CD14-positive monocyte (primary cell): ENCODE measurements around the gene CCL14. TPM values are rescaled to one million over a fixed set of nuclear protein-coding genes. Genes with fewer than 3 reads are reported as not detected.

Source experiments
- DNase-seq, 3 donors: peaks; one replicate each; pipeline ENCODE4 v3.0.0-alpha.2; 2011 to 2022
- H2AFZ ChIP-seq: 2 replicates; pipeline ENCODE4 v1.6.0; 2012; ENCODE audit warnings: mild to moderate bottlenecking, low read depth, low read length, inconsistent platforms; ENCODE audit not compliant: insufficient read depth, poor library complexity, severe bottlenecking
- H3K27ac ChIP-seq, 2 donors: 1 replicate in 1 of 2; 2 replicates in 1 of 2; pipeline ENCODE4 v1.5.1; 2012 to 2013; ENCODE audit warnings: low read length in 2 of 2, control low read depth in 1 of 2, inconsistent platforms in 1 of 2, low read depth in 1 of 2, mild to moderate bottlenecking in 1 of 2
- H3K27me3 ChIP-seq, 2 donors: one replicate each; pipeline versions ENCODE4 v1.6.0 to v1.6.1; 2011 to 2013; ENCODE audit warnings: low read length in 2 of 2; ENCODE audit not compliant: control insufficient read depth in 2 of 2, insufficient read depth in 2 of 2
- H3K36me3 ChIP-seq, 2 donors: replicated peaks in 1 of 2; 1 replicate in 1 of 2; 2 replicates in 1 of 2; pipeline versions ENCODE4 v1.5.1 to v1.6.1; 2012 to 2013; ENCODE audit warnings: low read length in 2 of 2, control low read depth in 1 of 2, inconsistent platforms in 1 of 2, mild to moderate bottlenecking in 1 of 2; ENCODE audit not compliant: insufficient read depth in 2 of 2, control insufficient read depth in 1 of 2
- H3K4me1 ChIP-seq, 2 donors: 1 replicate in 1 of 2; 2 replicates in 1 of 2; pipeline versions ENCODE4 v1.5.1 to v1.6.1; 2012 to 2013; ENCODE audit warnings: low read length in 2 of 2, control low read depth in 1 of 2, inconsistent platforms in 1 of 2, mild to moderate bottlenecking in 1 of 2, moderate library complexity in 1 of 2; ENCODE audit not compliant: insufficient read depth in 2 of 2, control insufficient read depth in 1 of 2
- H3K4me2 ChIP-seq: replicated peaks from 2 replicates; pipeline ENCODE3; 2012; ENCODE audit warnings: low read length, moderate library complexity, mild to moderate bottlenecking; ENCODE audit not compliant: poor library complexity, severe bottlenecking; ENCODE audit errors: extremely low read depth
- H3K4me3 ChIP-seq, 3 experiments: fragments of 200-600 bp in 1 of 3; sonication (generic) in 1 of 3; replicated peaks in 1 of 3; 1 replicate in 2 of 3; 2 replicates in 1 of 3; pipeline ENCODE4 v1.5.1; 2011 to 2013; ENCODE audit warnings: low read length in 3 of 3, mild to moderate bottlenecking in 3 of 3, control low read depth in 2 of 3, low read depth in 2 of 3, inconsistent platforms in 1 of 3, moderate library complexity in 1 of 3
- H3K79me2 ChIP-seq: 2 replicates; pipeline ENCODE4 v1.6.0; 2012; ENCODE audit warnings: mild to moderate bottlenecking, control low read depth, inconsistent platforms, low read length, moderate library complexity; ENCODE audit not compliant: insufficient read depth
- H3K9ac ChIP-seq: 2 replicates; pipeline ENCODE4 v1.6.0; 2017; ENCODE audit warnings: low read length, mild to moderate bottlenecking; ENCODE audit not compliant: insufficient read depth, poor library complexity, severe bottlenecking
- H3K9me3 ChIP-seq, 2 donors: replicated peaks in 1 of 2; 1 replicate in 1 of 2; 2 replicates in 1 of 2; pipeline versions ENCODE4 v1.5.1 to v1.6.1; 2012 to 2013; ENCODE audit warnings: low read length in 2 of 2, control low read depth in 1 of 2; ENCODE audit not compliant: control insufficient read depth in 1 of 2, insufficient read depth in 1 of 2
- H4K20me1 ChIP-seq: 2 replicates; pipeline ENCODE4 v1.6.0; 2012; ENCODE audit warnings: mild to moderate bottlenecking, low read length, control low read depth, moderate library complexity; ENCODE audit not compliant: insufficient read depth
- H3K27ac Mint-ChIP-seq, 7 donors: one replicate each; pipeline ENCODE4 v1.8.0; 2020; ENCODE audit warnings: mild to moderate bottlenecking in 7 of 7, mixed read lengths in 7 of 7, moderate library complexity in 6 of 7, inconsistent platforms in 2 of 7
- H3K27me3 Mint-ChIP-seq, 3 donors: one replicate each; pipeline ENCODE4 v1.8.0; 2021 to 2022; ENCODE audit warnings: low read depth in 3 of 3, mild to moderate bottlenecking in 3 of 3, mixed read lengths in 3 of 3, moderate library complexity in 3 of 3, inconsistent platforms in 1 of 3
- H3K36me3 Mint-ChIP-seq, 2 donors: one replicate each; pipeline ENCODE4 v1.8.0; 2020; ENCODE audit warnings: mixed read lengths in 2 of 2, inconsistent platforms in 1 of 2, mild to moderate bottlenecking in 1 of 2
- H3K4me1 Mint-ChIP-seq: one replicate; pipeline ENCODE4 v1.8.0; 2020; ENCODE audit warnings: mild to moderate bottlenecking, mixed read lengths
- H3K4me3 Mint-ChIP-seq, 2 donors: one replicate each; pipeline ENCODE4 v1.8.0; 2020; ENCODE audit warnings: mild to moderate bottlenecking in 2 of 2, mixed read lengths in 2 of 2, moderate library complexity in 1 of 2
- H3K9me3 Mint-ChIP-seq, 7 donors: one replicate each; pipeline ENCODE4 v1.8.0; 2020 to 2022; ENCODE audit warnings: mixed read lengths in 7 of 7, mild to moderate bottlenecking in 6 of 7, moderate library complexity in 6 of 7, inconsistent platforms in 2 of 7
- CTCF ChIP-seq: fragments of 200-600 bp; IDR thresholded peaks from one replicate; pipeline ENCODE4 v1.8.0; 2022; ENCODE audit warnings: antibody characterized with exemption, mild to moderate bottlenecking
- WGBS: methylation state at CpG from one replicate; pipeline ENCODE4 v1.1.5; 2013; ENCODE audit warnings: missing lambda C conversion rate; ENCODE audit not compliant: insufficient coverage; 5-methylcytosine and 5-hydroxymethylcytosine counted together
- intact Hi-C, 2 donors: fragments of 100-400 bp; cut with micrococcal nuclease; formaldehyde crosslinking; loops; one replicate each; pipeline versions ENCODE4 v1.15.0 to v1.15.1; 2023
- polyA plus RNA-seq, 3 donors: library from polyadenylated mRNA; depleted of rRNA in 1 of 3; unstranded in 2 of 3; stranded (reverse) in 1 of 3; fragments of 300-500 nt in 2 of 3; fragments of >200 nt in 1 of 3; fragmentation: Illumina TruSeq in 2 of 3; gene quantifications; 1 replicate in 2 of 3; 2 replicates in 1 of 3; pipeline ENCODE4 v1.2.3, GENCODE V29; 2012 to 2021

CCL14 gene
- polyA plus RNA-seq, 3 donors = not detected

GRCh38 chr17:36002631-36003030, 16.1 kb upstream of the CCL14 start:
- Mint-ChIP-seq H3K27me3 (peaks cover 0 to 3% (median 0%) of the 10 kb centered on the region in 3 donors), H3K9me3 (no peaks in the 10 kb centered on the region), H3K27ac (no peak overlapping the region), H3K4me1 (peaks cover 11% of the 10 kb centered on the region), H3K36me3 (no peaks in the 10 kb centered on the region), H3K4me3 (no peak overlapping the region)
- Histone ChIP-seq H4K20me1 (no peaks in the 10 kb centered on the region), H3K27me3 (no peaks in the 10 kb centered on the region), H3K4me2 (no peak overlapping the region), H3K9ac (no peak overlapping the region), H3K9me3 (no peaks in the 10 kb centered on the region), H3K79me2 (no peaks in the 10 kb centered on the region), H2AFZ (no peak overlapping the region), H3K36me3 (no peaks in the 10 kb centered on the region), H3K4me3 (no peak overlapping the region), H3K4me1 (no peaks in the 10 kb centered on the region), H3K27ac (no peak overlapping the region)
- intact Hi-C loops = no loop called here
- no peak for DNase-seq
- 83% methylated on average over 2 of the region's 7 CpGs for WGBS
- no peak for TF ChIP-seq CTCF

- TF ChIP-seq CTCF = no peak
- Mint-ChIP-seq H3K4me1 (peaks cover 11% of the 10 kb centered on the region), H3K36me3 (no peaks in the 10 kb centered on the region), H3K27ac (no peak overlapping the region), H3K27me3 (peaks cover 0 to 3% (median 0%) of the 10 kb centered on the region in 3 donors), H3K4me3 (no peak overlapping the region), H3K9me3 (no peaks in the 10 kb centered on the region)
- Histone ChIP-seq H3K36me3 (no peaks in the 10 kb centered on the region), H3K27ac (no peak overlapping the region), H3K4me2 (no peak overlapping the region), H3K9me3 (no peaks in the 10 kb centered on the region), H3K9ac (no peak overlapping the region), H2AFZ (no peak overlapping the region), H3K79me2 (no peaks in the 10 kb centered on the region), H3K4me3 (no peak overlapping the region), H3K4me1 (no peaks in the 10 kb centered on the region), H3K27me3 (no peaks in the 10 kb centered on the region), H4K20me1 (no peaks in the 10 kb centered on the region)
- 96% methylated on average over 3 of the region's 6 CpGs for WGBS
- intact Hi-C loops = no loop called here
- DNase-seq = no peak
These were observed 15.5 kb upstream of the CCL14 start for GRCh38 chr17:36001862-36002603.
